Femur (tissue), 1 donor: ENCODE data around the gene CCNI2.

Experiments
- DNase-seq: peaks from one replicate; pipeline ENCODE4 v3.0.0-alpha.2; 2017

CCNI2 gene

DNA sequence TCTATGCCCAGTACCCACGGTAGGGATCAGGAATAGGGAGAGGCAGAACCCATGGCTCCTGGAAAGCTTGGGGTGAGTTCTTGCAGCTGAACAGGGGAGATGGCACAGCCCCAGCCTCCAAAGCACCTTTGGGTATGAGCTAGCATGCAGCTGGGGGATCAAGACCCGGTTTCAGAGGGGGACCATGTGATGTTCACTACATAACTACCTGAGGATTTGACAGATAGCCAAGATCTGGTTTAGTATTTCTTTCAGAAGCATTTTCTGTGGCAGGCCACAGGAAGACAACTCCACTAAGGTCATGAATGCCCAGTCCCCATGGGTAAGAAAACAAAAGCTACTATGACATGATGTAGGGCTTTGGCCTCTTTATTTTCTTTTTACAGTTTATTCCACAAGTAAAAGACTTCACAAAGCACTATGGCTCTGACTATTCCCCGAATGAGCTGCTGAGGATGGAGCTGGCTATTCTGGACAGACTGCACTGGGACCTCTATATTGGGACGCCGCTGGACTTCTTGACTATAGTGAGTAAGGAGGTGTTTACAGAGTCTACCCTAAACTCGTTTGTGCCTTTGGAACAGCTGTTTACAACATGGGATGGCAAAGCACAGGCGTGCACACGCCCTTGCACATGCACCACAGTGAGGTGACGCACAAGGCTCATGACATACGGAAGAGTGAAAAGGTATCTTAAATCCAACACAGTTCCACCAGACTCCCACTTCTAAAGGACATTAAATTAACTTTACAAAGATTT is 3.4 kb downstream of the CCNI2 start:
- DNase-seq: no peak

DNA sequence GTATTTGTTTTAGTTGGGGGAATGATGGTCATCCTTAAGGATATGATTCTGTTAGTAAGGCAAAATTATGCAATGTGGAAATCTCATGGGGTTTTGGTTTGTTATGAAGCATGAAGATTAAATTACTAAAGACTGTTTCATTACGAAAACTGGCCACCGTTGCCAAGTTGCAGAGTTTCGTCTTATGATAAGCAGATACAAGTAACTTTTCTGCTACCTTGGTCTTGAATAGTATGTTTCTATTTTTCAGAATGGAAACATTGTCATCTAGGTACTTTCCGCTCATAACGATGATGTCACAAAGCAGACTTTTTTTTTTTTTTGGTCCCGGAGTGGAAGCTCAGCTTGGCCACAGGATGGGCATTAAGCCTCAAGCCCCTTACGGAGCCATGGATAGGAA is 4.2 kb downstream of the CCNI2 start:
- no peak for DNase-seq

DNA sequence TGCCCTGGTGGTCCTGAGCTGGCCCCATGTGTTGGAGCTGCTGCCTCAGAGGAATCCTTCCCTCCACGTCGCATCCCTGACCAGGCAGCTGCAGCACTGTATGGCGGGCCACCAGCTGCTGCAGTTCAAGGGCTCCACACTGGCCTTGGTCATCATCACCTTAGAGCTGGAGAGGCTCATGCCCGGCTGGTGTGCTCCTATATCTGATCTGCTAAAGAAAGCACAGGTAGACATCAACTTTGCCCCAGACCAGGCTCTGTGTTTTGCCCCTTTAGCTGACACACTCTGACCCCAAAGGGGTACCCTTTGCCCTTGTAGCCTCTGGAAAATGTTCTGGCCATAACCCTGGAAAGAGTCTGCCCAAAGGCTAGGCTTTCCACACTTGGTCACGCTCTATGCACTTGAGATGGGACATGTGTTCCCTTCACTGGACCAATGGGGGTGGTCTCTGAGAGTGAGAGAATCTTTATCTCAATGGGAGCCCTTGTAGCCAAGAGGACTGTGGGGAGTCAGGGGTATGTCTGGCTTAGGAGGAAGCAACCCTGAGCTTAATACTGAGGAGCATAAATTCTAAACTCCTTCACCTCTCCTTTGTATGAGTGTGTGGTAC is 4.8 kb downstream of the CCNI2 start:
- DNase-seq: no peak

DNA sequence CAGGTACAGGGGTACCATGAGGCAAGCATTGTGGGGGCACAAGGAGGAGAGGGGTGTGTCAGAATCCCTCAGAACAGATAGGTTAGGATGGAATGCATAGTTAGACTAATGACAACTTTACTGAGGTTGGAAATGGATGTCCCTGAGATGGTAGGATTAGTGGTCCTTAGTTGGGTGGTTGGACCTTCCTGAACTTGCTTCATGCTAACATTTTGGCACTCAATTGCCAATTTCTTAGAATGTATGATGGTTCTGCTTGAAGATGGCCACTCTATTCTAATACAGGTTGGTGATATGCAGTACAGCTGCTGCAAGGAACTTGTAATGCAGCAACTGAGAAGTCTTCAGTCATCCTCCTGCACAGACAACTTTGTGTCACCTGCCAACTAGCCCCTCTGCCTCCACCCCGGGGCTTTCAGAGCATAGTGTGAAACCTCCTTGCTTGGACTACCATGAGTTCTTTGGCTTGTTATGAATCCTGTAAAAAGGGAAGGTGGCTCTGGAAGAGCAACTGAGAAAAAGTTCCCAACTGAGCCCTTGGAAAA is 5.4 kb downstream of the CCNI2 start:
- no peak for DNase-seq

DNA sequence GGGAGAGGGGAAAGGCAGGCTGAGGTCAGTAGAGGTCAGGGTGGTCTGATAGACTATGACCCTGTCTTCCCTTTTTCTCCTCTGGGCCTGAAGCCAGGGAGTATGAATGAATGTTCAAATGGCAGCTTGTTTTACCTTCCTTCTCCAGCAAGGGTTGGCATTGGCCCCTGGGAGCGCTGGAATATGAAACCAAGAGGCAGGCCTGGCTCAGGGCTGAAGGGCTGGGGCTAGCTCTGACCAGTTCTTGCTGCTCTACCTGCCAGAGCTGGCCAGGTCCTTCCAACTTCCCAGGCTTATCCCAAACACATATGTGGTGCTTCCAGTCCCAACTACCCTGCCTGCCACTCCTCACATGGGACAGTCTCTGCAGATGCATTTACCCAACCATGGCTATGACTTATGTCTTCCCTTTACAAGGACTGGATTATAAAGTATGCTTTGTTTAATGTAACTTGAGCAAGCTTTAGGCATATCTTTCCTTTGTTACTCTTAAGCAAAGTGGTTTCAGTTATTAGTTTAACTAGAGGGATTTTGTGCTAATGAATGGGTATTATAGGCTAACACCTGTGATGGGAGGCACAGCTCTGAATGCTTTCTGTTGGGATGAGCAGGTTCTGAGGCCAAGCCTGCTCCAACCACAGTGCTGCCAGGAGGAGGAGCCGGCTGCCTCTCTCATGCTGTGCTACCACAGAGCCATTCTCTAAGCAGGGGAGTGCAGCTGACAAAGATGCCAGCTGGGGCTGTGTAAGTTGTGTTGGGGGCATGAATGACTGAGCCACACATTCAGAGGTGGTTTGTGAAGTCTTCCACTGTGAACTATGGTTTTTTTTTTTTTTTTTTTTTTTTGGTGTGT is 6.1 kb downstream of the CCNI2 start:
- no peak for DNase-seq

DNA sequence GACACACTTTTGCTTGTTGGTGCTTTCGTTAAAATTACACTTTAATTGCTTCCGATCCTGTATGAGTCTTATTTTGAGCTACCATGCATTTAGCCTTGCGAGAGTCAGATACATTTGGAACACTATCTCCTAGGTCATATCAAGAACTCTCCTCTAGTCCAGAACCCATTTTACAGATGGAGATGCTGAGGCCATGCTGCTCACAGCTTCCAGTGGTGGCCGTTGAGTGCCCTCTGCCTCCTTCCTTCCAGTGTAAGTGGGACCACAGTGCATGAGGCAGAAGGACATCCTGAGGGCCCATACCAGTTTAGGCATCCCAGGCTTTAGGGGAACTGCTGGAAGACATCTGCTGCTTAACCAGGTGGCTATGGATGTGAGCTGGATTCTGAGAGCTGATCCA is 6.9 kb downstream of the CCNI2 start:
- DNase-seq: no peak

DNA sequence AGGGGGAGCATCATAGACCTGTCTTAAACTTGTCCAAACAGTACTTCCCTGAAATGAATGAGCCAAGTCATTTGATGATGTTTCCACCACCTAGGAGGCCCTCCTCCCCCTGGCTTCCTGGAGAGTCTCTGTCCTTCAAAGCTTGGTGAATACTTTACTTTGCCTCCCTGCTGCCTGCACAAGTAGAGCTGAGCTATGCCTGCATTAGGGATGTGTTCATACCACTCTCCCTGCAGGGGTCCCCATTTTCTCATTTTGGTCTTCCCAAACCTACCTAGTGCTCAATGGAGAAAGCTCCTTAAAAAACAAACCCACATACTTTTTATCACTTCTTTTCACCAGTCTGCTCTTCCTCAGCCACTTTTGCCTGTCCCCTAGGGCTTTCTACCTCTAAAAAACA is 7.7 kb downstream of the CCNI2 start:
- DNase-seq: no peak

DNA sequence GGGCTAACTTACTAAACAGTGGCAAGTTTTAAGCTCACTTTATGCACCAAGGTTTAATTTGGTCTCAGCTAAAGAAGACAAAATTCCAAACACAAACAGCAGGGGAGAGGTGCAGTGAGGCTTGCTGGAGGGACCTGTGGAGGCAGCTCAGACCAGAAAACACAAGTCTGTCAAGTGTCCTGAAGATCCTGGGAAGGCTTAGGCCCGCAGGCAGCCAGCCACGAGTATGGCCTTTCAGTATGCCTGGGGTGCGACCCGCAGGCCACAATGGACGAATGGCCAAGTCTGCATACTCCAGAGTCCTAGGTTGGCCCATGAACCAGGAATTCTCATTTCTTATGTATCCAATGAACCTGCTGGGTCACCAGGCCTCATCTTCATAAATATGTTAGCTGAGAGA is 9.3 kb downstream of the CCNI2 start:
- no peak for DNase-seq

DNA sequence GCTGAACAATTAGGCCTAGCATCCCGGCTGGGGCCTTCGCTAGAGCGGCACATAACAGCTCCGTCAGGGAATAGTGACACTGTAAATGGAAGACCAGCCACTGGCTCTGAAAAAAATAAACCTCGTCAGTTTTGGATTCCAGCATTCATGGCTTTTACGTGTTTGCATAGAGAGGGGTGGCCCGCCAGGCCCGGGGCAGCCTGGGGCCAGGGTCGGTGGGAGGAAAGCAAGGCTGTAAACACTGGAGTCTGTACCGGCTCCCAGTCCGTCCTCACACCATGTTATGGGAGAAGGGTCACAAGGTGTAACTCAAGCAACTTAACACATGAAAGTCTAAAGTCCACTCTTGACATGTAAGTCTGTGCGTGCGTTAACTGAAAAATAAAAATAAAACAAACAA is 11.2 kb downstream of the CCNI2 start:
- no peak for DNase-seq

DNA sequence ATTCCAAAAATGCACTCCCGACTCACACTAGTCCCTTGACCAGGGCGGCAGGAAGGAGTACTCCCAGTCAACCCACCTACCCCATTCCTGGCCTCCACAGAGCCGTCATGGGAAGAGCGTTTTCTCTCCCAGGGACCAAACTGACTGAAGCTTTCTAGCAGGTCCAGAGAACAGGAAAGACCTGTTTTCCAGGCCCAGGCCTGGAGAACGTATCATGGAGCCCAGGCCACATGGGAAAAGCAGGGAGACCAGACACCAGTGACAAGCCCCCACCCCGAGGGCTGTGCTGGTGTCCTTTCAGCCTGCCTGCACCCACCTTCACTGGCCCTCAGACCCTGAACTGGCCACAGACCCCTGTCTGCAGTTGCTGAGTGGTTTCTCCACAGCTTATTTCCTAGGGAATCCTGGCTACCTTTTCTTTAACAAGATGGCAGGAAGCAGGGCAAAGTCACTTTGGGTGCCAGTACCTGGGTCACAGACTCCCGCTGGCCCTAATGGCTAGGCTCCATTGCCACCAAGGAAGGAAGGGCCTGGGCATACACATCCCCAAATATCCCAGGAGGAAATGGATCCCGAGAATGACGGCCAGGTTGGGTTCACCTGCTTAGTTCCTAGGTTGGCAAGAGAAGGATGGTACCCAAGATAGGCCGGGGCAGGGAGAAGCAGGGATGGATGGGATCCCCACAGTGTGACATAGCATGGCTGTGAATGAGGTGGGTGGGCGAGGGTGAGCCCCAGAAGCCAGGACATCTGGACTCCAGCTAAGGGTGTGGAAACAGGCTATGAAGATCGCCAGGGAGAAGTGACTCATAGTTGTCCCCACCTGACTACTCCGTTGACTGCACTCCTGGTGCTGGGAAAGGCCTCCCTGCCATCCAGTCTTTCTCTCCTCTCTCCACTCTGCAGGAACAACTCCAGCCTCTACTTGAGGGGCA is 12.2 kb downstream of the CCNI2 start:
- DNase-seq: no peak

DNA sequence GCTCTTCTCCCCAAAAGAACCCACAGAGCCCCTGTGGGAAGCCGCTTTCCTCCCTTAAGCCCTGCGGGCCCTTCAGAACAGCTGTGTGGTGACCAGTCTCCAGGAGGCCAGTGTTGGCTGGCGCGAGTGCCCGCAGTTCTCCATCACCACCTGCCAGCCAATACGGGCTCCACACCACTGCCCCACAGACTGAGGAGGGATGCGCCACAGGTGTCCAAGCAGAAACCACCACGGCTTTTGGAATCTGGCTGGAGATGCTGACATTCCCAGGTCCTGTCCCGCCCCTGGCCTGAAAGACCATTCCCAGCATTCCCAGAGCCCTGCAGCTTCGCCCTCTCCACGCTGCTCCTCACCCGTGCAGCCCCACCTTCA is 12.8 kb downstream of the CCNI2 start:
- no peak for DNase-seq

DNA sequence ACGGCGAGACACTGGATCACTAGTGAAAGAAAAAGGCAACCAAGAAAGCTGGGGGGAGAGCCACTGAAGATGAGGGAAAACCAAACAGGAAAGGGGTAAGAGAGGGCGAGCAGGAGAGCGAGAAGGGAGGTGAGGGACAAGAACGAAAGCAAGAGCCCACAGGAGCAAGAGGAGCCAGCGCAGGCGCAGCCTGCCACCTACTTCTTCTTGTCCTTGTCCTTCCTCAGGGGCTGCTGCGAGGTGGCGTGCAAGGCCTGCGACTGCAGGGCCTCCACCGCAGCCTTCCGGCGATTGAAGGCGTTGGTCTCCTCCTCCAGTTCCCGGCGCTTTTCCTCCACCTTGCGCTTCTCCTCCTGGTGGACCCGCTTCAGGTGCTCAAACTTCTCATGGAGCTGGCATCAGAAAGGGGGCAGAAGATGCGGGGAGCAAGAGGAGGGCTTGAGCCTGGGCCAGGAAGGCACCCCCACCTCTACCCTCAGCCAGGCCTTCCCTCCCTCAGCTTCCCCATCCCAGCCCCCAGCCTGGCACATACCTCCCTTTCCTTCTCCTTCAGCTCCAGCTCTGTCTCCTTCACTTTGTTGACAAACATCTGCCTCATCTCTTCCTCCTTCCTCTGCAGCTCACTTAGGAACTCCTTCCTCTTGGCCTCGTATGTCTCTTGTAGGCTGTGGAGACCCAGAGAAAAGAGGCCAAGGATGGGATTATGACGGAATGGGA is 13.5 kb downstream of the CCNI2 start:
- no peak for DNase-seq

DNA sequence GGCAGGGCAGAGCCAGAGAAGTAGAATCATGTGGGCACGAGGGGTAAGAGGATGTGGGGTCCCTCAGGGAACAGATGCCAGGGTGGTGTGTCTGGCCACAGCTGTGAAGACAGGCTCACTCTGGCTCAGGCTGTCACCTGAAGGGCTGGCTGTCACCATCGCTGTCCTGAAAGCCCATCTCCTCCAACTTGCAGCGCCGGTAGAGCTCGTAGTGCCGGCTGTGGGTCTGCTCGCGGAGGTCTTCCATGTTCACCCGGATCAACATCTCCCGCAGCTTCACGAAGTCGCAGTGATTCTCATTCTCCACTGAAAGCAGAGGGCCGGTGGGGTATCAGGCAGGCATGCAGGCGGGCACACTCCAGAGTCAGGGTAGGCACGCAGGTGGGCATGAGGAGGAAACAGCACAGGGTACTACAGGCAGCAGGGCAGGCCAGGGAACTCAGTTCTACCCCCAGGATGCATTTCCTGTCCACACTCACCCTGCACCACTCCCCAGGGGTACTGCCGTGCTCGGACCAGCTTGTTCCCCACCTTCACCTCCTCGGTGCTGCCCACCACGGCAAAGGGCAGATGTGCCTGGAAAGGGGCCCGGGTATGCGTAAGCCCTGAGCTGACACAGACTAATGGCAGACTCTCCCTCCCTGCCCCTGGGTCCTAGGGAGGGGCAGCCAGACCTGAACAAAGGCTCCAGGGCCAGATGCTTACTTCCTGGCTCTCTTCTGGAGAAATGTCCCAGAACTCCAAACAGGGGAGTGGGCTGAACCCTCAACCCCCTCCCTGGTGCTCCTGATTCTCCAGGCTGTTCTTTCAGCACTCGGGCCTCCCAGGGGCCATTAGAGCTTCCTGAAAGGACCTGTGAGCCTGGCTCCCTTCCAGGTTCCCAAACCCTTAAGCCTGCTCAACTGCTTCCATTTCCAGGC is 14.4 kb downstream of the CCNI2 start:
- no peak for DNase-seq

DNA sequence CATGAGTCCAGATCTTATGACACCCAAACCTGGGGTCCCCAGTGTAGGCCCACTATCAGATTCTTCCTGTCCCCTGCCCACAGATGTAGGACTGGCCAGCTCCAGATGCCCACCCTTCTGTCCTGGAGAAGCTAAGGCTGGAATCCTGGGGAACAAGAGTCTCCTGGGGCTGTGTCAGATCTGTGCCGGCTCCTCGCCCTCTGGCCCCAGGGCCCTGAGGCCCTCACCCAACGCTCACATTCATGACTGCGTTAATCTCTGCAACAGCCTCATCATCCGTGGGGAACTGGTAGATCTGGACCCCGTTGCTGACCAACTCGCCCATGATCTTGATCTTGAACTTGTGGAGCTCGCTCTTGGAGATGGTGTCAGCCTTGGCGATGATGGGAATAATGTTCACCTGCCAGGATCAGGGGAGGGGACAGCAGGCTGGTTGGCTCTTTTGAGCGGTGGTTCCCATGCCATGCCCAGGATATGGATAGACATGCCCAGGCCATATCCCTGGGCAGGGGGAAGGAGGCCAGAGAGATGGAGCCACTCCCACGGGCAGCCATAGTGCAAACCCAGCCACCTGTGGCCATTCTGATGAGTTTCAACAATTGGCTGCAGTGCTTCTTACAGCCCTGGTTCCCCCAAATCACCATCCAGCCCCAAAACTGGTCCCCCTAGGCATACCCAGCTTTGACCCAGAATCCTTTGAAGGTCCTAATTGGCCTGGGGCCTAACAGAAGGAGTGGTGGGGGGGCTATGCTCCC is 15.2 kb downstream of the CCNI2 start:
- no peak for DNase-seq

DNA sequence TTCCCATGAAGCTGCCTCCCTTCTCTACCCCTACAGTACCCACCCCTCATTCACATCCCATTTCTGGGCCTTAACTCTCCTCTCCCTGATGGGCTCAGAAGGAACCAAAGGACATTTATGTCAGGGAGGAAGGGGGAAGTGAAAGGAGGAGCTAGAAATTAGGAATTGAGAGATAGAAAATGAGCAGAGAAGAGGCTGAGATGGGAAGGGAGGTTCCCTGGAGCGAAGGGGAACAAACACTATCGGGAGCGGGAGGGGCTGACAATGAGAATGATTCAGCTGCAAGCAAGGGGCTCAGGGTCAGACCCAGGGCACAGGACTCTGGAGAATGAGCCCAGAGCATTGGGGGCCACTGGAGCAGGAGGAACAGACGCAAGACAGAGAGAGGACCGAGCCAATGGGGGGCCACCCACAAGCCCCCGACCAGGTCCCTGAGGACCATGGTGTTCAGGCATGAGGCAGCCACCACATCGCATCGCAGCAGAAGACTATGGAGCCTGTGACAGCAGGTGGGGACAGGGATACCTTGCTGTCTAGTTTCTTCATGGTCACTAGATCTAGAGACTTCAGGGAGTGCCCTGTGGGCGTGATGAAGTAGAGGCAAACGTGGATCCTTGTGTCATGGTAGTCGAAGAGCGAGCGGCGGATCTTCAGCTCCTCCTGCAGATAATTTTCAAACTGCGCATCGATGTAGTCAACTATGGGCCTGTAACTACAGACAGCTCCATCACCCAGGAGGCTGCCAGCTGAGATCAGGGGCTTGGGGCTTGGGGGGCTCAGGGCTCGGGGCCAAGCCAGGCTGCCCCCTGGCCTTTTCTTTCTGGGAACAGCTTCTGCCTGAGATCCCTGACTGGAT is 16.2 kb downstream of the CCNI2 start:
- DNase-seq: no peak

DNA sequence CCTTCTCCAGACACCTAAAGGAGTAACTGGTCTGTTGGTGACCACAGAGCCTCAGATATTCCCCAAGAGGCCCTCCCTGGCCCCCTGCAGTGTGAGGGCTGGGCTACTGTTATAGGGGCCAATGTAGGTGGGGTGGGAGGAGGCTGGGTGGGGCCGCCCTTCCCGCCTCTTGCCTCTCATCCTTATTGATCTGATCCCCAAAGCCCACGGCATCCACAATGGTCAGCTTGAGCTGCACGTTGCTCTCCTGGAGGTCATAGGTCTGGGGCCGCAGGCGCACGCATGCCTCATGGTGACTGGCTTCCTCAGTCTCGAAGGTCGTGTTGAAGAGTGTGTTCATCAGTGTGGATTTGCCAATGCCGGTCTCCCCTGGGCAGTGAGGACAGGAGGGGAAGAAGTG is 16.8 kb downstream of the CCNI2 start:
- no peak for DNase-seq

DNA sequence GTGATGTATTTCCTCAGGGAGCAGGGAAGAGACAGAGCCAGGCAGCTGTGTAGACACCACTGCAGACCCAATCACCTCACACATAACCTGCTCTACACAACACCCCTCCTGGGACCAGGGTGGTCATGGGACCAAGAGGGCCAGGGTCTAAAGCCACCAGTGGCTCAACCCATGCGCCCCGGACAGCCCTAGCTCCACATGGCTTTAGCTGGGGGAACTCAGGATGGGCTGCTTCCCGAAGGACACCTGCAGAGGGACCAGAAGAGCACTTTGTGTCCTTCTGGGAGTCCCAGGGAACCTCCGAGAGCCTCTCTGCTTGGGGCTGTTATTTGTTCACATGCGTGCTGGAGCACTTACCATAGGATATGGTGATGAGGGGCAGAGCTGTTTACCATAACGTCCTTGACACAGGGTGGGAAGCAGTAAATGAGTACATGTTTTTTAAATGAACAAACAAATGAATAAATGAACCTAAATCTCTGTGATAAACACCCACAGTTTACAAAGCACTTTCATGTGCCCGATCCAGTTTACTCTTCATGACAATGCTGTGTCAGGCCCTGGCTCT is 17.5 kb downstream of the CCNI2 start:
- no peak for DNase-seq

DNA sequence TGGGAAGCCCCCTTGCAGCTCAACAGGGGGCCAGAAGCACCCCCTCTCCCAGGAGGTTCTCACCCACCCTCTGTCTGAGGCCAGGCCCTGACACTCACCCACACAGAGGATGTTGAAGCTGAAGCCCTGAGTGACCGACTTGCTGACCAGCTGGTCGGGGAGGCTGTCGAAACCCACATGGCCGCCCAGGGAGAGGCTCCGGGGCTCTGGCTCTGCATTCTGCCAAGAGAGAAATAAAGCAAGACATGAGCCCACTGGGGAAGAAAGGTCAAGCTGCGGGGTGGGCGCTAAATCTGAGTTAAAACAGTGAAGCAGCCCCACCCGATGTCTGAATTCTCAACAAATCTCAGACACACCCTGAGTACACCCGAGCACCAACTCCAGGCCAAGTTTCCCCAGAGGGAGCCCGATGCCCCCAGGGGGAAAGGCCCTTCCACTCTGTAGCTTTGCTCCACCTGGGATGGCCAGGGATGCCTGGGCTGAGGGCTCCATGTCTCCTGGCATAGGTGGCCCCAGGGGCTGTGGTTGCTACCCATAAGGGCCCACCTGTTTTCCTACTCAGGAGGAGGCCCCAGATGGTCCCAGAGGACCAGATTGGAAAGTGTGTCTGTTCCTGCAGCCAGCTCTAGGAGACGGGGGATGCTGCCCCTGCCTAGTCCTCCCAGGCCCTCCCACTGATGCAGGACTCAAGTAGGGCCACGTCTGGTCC is 18.2 kb downstream of the CCNI2 start:
- DNase-seq: no peak
